ENCODE measurements around the gene S100B. TPM values are rescaled to one million over a fixed set of nuclear protein-coding genes. Genes with fewer than 3 reads are reported as not detected.

The S100B gene
- total RNA-seq, 1 donor from 2014 or later, result 0.64 TPM

- ATAC-seq, result no peak
Observed at GRCh38 chr21:46627726-46628125, 22.8 kb upstream of the S100B start.

- no peak for ATAC-seq
Observed at GRCh38 chr21:46626975-46627501, 22.2 kb upstream of the S100B start.

DNA sequence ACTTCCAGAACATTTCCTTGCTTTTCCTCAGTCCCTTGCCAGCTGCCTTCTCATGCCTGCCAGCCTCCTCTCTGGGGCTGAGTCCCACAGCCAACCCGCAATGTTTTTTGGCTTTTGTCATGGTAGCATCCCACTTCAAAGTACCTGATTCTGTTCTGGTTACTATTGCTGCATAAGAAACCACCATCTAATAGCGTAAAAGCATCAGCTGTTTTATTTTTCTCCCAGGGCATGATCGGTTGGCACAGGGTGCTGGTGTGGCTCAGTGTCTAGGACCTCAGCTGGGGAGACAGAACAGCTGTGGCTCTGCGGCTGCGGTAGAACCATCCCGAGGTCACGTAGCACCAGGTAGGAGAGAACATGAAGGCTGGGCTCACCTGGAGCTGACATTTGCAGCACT lies 21.7 kb upstream of the S100B start:
- peak; percentile 41 for ATAC-seq

GRCh38 chr21:46625759-46626158 lies 20.9 kb upstream of the S100B start:
- ATAC-seq, result no peak

DNA sequence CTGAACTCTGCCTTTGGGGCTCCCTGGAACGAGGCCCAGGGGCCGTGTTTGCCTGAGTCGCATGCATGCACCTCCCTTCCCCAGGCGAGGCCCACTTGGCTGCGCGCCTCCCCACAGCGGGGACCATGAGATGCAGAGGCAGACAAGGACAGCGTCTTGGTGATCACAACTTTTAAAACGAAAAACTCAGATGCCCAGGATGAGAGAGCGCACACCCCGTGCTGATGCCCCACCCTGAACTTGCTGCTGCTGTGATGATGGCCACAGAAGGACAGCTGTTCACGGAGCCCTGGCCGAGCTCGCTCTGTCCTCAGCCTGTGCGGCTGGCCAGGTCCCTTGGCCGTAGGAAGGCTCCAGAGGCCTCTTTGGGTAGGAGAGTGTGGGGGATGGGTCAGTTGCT lies 19.2 kb upstream of the S100B start:
- ATAC-seq, result no peak

DNA sequence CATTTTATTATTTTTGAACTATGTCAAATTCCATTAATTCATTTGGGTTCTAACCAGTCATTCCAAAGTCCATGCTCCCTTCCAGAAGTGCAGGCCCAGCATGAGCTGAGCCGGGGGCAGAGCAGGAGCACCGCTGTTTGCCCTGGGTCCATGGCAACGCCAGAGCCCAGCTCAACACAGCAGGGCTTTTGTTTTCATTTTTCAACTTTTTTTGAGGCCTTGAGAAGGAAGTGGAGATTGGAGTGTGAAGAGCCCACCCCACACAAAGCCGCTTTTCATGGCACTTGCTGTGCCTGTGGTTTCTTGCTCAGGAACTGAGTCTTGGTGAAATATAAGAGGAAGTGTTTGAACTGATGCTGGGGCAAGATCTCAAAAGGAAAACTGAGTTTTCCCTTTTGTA lies 17.3 kb upstream of the S100B start:
- ATAC-seq, result no peak

GRCh38 chr21:46621457-46622182 lies 16.7 kb upstream of the S100B start:
- ATAC-seq, result no peak

DNA sequence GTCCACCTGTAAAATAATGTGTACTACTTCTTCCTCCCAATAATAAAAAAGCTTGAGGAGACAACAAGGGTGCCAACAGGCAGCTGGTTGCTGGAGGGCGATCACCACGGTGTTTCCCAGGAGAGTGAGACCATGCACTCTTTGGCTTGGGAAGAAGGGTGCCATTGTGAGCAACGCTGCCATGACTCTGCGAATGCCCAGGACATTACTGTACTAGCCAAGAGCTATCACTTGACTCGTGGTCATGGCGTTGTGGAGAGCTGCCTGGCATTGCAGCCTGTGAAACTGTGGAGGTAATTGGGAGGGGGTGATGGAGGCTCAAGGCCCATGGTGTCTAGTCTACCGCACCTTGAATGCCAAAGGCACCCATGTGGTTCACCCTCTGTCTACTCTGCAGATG lies 16.0 kb upstream of the S100B start:
- ATAC-seq, result no peak

GRCh38 chr21:46619846-46620245 lies 15.0 kb upstream of the S100B start:
- no peak for ATAC-seq

GRCh38 chr21:46618738-46619379 lies 14.0 kb upstream of the S100B start:
- ATAC-seq, result no peak

DNA sequence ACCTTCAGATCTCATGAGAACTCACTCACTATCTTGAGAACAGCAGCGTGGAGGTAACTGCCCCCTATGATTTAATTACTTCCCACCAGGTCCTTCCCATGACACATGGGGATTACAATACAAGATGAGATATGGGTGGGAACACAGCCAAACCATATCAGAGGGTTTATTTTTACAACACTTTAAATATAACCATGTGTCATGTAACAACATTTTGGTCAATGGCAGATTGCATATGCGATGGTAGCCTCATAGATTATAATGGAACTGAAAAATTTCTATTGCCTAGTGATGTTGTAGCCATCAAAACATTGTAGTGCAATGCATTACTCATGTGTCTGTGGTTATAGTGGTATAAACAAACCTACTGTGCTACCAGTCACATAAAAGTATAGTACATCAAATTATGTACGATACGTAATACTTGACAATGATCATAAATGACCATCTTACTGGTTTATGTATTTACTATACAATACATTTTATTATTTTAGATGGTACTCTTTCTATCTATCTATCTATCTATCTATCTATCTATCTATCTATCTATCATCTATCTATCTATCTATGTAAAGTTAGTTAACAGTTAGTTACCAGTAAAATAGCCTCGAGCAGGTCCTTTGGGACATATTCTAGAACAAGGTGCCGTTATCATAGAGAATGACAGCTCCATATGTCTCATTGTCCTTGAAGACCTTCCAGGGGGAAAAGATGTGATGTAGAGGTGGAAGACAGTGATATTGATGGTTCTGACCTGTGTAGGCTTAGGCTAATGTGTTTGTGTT lies 12.6 kb upstream of the S100B start:
- ATAC-seq, result no peak

DNA sequence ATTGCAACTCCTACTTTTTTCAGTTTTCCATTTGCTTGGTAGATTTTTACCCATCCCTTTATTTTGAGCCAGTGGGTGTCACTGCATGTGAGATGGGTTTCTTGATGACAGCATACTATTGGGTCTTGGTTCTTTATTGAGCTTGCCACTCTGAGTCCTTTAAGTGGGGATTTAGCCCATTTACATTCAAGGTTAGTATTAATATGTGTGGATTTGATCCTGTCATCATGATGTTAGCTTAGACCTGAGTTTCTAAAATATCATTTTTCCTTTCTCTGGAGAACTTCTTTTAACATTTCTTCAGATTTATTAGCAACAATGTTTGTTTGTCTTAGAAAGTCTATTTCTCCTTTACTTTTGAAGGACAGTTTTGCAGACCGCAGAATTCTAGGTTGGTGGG lies 11.8 kb upstream of the S100B start:
- no peak for ATAC-seq

DNA sequence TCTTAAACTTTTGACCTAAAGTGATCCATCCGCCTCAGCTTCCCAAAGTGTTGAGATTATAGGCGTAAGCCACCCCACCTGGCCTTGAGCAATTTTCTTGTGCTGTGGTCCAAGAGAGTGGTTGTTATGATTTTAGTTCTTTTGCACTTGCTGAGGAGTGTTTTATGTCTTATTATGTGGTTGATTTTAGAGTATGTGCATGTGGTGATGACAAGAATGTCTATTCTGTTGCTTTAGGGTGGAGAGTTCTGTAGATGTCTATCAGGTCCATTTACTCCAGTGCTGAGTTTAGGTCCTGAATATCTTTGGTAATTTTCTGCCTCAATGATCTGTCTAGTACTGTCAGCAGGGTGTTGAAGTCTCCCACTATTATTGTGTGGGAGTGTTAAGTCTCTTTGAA lies 11.2 kb upstream of the S100B start:
- ATAC-seq, result no peak

GRCh38 chr21:46613391-46613790 lies 8.5 kb upstream of the S100B start:
- no peak for ATAC-seq

DNA sequence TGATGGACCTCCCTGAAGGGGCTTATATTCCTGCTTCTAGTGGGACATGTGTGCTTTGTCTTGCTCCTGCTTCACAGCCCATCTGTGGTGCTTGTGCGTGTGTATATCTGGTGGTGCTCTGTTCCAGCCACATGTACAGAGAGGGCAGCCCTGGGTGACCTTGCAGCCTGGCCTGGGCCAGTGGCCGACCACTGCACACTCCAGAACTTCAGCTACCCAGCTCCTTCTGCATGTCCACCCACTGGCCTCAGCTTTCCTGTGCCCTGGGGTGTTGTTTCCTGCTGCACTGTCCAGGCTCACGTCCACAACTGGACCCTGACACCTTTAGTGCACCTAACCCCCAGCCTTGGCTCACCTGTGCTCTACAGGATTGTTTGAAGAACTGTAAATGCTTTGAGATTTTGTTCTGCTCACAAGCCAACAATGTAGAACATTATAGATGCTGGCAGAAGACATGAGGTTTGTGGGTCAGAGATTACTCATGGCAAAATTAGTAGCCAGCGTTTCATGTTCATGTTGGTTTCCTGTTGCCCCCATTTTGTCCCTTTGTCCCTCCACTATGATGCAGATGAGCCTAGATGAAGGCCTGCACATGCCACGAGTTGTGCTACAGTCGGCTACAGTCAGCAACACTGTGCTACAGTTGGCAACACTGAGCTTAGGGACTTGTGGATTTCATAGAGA lies 5.3 kb upstream of the S100B start:
- no peak for ATAC-seq

- ATAC-seq, result no peak
Observed at GRCh38 chr21:46608672-46609111, 3.8 kb upstream of the S100B start.

GRCh38 chr21:46607636-46608035 lies 2.8 kb upstream of the S100B start:
- no peak for ATAC-seq

DNA sequence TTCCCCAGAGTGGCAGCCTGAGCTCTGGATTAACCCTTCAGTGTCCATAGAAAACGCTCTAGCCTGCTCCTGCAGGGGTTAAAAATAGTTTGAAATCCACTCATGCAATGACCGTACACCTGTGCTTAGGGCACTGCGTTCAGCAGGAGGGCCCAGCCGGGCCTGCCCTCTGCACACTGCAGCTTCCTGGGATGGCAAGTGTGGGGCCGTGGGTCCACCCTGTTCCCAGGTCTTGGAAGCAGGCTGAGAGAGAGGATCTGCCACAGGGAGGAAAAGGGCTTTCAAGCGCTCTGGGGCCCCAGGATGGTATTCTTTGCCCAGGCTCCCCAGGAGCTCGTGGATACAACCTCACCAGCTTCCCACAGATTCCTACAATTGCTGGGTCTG lies 1.5 kb upstream of the S100B start:
- peak; percentile 25 for ATAC-seq

DNA sequence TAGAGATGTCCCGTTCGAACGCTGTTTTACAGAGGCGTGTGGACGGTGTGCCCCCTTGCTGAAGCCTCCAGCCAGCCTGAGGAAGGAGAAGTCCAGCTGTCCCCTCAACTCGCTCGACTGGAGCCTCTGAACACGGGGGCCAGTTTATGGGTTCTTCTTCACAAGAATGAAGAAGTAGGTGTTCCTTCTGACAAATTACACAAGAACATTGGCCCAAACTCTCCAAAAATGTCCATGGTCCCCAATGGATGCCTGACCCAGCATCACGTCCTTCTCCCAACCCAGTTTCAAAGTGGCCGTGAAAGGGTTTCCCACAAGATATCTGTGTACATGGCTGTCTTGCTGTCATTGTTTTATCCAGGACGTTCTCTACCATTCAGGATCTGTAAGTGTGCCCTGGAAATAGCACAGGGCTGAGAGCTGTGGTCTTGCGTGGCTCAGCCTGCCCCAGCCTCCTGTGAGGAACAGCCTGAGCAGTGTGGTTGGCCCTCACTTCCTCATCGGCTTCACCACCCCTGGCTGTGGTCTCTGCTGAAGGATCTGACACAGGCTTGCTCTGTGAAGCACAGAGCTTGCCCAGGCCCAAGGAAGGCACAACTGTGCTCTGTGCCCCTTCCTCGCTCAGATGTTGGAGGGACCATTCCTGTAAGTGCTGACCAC lies 1.0 kb upstream of the S100B start:
- peak; percentile 47 for ATAC-seq

GRCh38 chr21:46604329-46604974 lies 430 bp downstream of the S100B start:
- no peak for ATAC-seq

DNA sequence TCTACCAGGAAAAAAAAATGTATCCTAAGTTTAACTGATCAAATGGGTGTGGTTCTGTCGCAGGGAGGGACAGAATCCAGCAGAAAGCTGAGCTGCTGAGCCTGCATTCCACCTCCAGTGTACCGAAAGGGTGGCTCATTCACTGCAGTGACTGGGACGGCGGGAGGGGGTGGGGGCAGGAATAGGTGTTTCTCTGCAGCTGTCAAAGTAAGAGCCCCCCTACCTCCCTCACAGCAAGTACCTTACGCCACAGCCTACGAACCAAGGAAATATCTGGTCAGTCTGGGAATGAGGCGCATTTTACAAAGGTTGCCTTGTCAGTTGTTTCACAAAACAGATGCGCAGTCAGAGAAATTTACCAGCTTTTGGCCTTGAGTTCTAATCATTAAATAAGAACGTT lies 1.7 kb downstream of the S100B start:
- ATAC-seq, result no peak

DNA sequence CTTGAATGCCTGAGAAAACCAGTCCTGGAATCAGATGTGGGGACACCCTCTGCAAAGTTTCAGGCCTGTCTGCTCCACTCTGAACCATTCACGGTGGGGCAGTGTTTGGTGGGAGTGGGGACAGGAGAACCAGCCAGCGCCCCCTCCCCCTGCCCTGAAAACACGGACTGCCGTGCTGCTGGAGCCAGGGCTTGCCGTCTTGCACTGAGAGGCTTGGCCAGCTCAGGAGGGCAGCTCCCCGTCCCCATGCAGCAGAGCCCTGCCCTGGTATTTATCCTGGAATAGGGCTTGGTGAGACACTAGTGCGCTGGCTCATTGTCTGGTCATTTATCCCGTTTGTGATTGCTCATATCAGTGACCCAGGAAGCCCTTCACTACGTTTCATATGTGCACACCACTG lies 3.9 kb downstream of the S100B start:
- no peak for ATAC-seq

All from esophagus mucosa (tissue), 1 donor.